ENCODE measurements around the gene RHPN2. TPM values are rescaled to one million over a fixed set of nuclear protein-coding genes. Genes with fewer than 3 reads are reported as not detected.
A peak's percentile ranks its signal among the peaks of the same experiment; 100 is the strongest.
"Not testable (repeated sequence)": the region's sequence is repeated elsewhere in the genome, so short reads cannot be mapped to it uniquely, and the experiment has no call there.

Gene RHPN2
- total RNA-seq, 2 experiments from 2014 or later, result 1.6 to 1.8 TPM

DNA sequence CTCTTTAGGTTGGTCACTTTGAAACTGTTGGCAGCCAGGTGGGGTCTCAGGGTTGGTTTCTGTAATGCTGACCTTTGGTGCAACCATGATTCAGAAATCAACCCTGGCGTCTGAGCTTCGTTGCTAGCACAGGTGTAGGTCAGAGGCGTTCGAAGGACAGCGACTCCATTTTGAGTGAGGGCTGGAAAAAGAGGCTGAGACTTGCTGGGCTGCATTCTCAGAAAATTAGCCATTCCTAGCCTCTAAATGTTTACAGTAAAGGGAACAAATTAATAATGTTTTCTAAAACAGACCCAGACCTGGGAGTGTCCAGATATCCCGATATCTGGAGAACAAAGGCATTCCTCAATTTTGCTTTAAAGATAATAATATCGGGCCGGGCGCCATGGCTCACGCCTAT is 29.2 kb downstream of the RHPN2 start:
- POLR2A ChIA-PET, result no interaction called here
- H3K36me3 Mint-ChIP-seq, result no peaks in the 10 kb centered on the region
- ATAC-seq (ENCODE audit: low read depth) (no peak), DNase-seq (no peak)
- no peaks in the 10 kb centered on the region for H3K9me3 Mint-ChIP-seq
- no peak overlapping the region for H3K27ac Mint-ChIP-seq
- no peaks in the 10 kb centered on the region for H3K27me3 Mint-ChIP-seq
- no peak overlapping the region for H3K4me3 Mint-ChIP-seq
- H3K4me1 Mint-ChIP-seq, result peaks cover 12% of the 10 kb centered on the region

DNA sequence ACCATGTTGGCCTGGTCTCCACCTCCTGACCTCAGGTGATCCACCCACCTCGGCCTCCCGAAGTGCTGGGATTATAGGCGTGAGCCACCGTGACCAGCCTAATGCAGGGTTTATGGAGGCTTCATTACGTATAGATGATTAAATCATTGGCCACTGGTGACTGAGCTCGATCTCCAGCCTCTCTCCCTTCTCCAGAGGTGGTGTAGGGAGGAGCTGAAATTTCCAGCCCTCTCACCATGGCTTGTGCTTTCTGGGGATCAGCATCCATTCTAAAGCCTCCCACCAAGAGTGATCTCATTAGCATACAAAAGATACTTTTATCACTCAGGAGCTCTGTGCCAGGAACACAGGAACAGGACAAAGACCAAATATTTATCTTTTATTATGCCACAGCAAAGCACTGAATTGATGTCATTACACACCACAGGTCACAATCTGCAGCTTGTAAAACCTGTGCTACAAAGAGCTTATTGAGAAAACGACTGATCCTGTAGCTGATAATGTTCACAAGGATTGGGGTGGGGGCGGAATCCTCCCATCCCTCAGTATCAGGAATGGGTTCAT is 32.4 kb downstream of the RHPN2 start:
- Mint-ChIP-seq H3K9me3 (peaks cover 5% of the 10 kb centered on the region), H3K27ac (no peak overlapping the region)
- POLR2A ChIA-PET, result no interaction called here

DNA sequence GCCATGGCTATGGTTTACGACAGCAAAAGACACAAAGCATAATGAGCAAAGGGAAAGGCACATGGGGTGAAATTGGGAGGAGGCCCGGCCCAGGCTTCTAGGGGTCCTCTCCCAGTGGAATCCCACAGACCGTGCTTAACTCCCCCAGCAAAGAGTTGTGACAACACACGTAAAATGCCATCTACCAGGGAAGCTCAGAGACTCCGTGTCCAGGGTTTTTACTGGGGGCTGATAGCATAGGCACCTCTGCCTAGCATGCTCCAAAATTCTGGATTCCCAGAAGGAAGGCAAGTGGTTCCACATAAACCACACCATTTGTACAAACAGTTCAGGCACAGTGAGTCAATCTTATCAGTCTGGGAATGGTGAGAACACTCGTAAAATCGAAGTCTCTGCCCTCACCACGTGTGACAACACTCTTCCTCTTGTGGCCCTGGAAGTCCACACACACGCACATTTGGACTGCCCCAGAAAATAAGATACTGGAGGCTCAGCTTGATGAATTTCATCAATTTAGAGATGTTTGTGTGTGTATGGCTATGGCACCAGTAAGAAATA is 34.9 kb downstream of the RHPN2 start:
- no peak for ATAC-seq (ENCODE audit: low read depth)
- POLR2A ChIA-PET, result no interaction called here
- Mint-ChIP-seq H3K4me3 (no peak overlapping the region), H3K27ac (no peak overlapping the region), H3K9me3 (peaks cover 5% of the 10 kb centered on the region), H3K27me3 (no peaks in the 10 kb centered on the region), H3K4me1 (no peaks in the 10 kb centered on the region), H3K36me3 (peaks cover 2% of the 10 kb centered on the region)
- DNase-seq, result no peak

More for the DNA sequence above, 32.4 kb downstream of the RHPN2 start:
- Mint-ChIP-seq H3K4me3 (no peak overlapping the region), H3K36me3 (peaks cover 2% of the 10 kb centered on the region), H3K4me1 (peaks cover 4% of the 10 kb centered on the region), H3K27me3 (no peaks in the 10 kb centered on the region)
- ATAC-seq (ENCODE audit: low read depth), result no peak
- no peak for DNase-seq

DNA sequence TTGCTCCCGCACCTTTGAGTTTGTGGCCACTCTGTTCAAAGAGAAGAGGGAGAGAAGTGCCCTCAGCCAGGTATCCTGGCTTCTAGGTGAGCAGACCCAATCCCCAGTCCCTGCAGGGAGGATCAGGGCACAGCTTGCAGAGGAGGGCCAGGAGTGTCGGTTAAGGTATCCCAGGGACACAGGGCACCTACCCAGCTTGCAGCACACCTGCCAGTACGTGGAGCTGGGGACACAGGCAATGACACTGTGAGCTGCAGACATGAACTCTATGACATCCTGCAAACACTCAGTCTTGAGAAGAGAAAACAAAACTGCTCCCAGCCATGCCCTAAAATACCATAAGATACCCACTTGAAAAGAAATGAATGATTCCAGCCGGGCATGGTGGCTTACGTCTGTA is 38.1 kb downstream of the RHPN2 start:
- ATAC-seq (ENCODE audit: low read depth); H3K9me3 Mint-ChIP-seq; POLR2A ChIA-PET; H3K4me3 Mint-ChIP-seq; H3K27me3 Mint-ChIP-seq; H3K27ac Mint-ChIP-seq; H3K4me1 Mint-ChIP-seq; H3K36me3 Mint-ChIP-seq; DNase-seq: not testable (repeated sequence)

DNA sequence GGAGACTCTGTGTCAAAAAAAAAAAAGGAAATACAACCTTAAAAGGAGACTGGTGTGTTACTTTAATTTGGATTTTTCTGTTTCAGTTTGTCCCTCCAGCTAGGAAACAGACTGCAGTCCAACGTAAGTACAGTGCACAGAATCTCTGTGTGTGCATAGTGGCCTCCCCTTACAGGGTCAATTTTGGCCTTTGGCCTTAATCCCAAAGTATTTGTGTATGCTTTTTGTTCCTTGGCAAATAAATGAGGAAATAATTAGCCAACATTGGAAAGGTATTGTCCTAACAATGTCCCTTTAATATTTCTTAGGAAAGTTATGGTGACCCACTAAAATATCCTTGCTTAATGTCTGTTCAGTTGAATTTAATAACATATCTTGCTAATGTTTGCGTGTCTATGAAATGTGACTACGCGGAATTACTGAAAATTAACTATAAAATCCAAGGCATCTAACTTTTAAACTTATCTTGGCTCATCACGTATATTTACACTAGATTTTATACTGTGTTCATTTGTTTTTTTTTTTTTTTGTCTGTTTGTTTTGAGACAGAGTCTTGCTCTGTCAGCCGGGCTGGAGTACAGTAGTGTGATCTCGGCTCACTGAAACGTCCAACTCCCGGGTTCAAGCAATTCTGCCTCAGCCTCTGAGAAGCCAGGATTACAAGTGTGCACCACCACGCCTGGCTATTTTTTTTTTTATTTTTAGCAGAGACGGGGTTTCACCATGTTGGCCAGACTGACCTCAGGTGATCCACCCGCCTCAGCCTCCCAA is 39.0 kb downstream of the RHPN2 start:
- H3K36me3 Mint-ChIP-seq; H3K4me1 Mint-ChIP-seq; H3K27ac Mint-ChIP-seq; H3K9me3 Mint-ChIP-seq; DNase-seq; H3K4me3 Mint-ChIP-seq; ATAC-seq (ENCODE audit: low read depth); H3K27me3 Mint-ChIP-seq: not testable (repeated sequence)
- POLR2A ChIA-PET, result interaction anchor here (0.6 kb wide), 1 partner anchor 752 kb away, joined by 3 read pairs; no protein-coding TSS in a partner anchor

DNA sequence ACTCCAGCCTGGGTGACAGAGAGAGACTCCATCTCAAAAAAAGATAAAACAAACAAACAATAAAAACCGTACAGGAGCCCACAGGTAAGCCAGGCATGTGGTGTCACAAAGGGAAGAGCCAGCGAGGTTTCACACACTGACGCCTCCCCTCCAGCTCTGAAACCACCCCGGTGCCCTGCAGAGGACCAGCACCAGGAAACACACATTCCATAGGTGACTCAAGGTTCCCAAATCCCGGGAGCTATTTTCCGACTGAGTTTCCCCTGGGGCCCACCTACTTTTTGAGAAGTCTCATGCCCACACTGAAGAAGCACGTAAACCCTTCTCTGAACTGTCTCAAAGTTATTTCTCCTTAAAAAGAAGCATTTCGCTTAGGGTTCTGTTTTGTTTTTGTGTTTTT is 40.3 kb downstream of the RHPN2 start:
- DNase-seq, result no peak
- Mint-ChIP-seq H3K27me3 (no peaks in the 10 kb centered on the region), H3K4me3 (no peak overlapping the region), H3K4me1 (no peaks in the 10 kb centered on the region), H3K9me3 (peaks cover 5% of the 10 kb centered on the region), H3K36me3 (peaks cover 2% of the 10 kb centered on the region), H3K27ac (no peak overlapping the region)
- no peak for ATAC-seq (ENCODE audit: low read depth)
- POLR2A ChIA-PET, result no interaction called here

DNA sequence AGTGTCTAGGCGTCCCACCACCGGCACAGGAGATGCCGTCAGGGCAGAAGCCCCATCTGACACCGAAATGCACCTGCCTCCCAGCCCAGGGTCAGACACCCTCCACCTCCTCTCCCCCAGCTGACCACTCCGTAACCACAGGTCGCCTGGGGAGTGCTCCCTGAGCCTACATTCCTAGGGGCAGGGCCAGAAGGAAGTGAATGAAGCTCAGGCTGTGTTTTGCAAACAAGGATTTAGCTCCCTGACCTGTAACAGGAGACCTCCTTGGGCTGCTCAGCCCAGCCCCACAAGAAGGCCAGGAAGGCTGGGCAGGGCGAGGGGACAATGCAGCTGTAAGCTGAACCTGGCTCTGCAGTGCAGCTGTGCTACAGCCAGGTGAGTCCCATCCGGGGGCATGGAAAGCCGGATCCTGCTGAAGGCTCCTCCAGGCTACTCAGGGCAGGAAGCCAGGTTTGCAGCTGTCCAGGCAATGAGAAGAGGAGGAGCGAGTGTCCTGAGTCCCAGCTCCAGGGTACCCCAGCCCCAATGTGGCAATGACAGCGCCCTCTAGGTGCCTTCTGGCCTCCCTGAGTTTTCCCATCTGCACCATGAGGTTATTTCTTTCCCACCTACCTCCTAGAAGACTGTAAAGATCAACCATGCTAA is 42.1 kb downstream of the RHPN2 start:
- Mint-ChIP-seq H3K36me3 (no peaks in the 10 kb centered on the region), H3K9me3 (no peaks in the 10 kb centered on the region), H3K4me1 (no peaks in the 10 kb centered on the region), H3K27me3 (no peaks in the 10 kb centered on the region), H3K4me3 (no peak overlapping the region), H3K27ac (no peak overlapping the region)
- POLR2A ChIA-PET, result no interaction called here
- DNase-seq (no peak), ATAC-seq (ENCODE audit: low read depth) (no peak)

DNA sequence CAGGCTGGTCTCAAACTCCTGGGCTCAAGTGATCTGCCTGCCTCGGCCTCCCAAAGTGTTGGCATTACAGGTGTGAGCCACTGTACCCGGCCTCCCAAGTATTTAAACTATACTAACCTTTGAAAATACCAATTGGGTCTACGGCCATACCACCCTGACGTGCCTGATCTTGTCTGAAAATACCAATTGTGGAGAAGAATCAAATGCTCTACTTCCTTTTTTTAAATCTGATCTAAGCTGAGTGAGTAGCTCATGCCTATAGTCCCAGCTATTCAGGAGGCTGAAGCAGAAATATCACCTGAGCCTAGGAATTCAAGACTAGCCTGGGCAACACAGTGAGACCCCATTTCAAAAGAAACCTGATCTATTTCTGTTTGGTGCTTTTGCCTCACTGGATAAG is 53.8 kb downstream of the RHPN2 start:
- DNase-seq; H3K36me3 Mint-ChIP-seq; ATAC-seq (ENCODE audit: low read depth); POLR2A ChIA-PET; H3K9me3 Mint-ChIP-seq; H3K27ac Mint-ChIP-seq; H3K4me3 Mint-ChIP-seq; H3K27me3 Mint-ChIP-seq; H3K4me1 Mint-ChIP-seq: not testable (repeated sequence)

DNA sequence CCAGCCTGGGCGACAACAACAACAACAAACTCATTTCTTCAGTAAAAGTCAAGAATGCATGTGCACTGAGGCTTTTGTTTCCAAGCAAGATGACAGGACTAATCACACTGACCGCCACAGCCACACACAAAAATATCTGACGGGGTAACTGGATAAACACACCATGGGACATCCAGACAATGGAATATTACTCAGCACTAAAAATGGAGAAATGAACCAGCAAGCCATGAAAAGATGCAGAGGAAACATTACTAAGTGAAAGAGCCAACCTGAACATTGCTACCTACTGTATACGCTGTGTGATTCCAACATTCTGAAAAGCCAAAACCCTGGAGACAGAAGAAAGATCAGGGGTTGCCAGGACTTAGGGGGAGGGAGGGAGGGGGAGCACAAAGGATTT is 56.0 kb downstream of the RHPN2 start:
- peaks cover 2% of the 10 kb centered on the region for H3K27me3 Mint-ChIP-seq

DNA sequence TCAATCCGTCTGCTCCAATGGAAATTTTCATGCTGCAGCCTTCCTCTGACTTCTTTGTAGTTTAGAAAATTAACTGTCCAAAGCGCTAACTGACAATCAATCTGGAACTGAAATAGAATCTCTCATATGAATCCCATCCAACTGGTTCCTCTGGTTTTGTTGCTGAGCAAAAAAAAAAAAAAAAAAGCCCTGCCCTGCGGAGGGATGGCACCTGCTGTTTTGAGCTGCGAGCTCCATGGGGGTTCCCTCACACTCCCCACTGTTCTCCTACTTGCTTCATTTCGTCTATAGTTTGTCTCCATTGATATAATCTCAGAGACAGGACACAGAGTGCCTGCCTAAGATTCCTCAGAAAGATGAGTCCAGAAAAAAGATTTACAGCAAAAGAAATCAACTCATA is 59.2 kb downstream of the RHPN2 start:
- Mint-ChIP-seq H3K36me3 (no peaks in the 10 kb centered on the region), H3K4me3 (no peak overlapping the region), H3K4me1 (peaks cover 4% of the 10 kb centered on the region), H3K27me3 (peaks cover 2% of the 10 kb centered on the region), H3K27ac (no peak overlapping the region), H3K9me3 (no peaks in the 10 kb centered on the region)
- no peak for DNase-seq
- POLR2A ChIA-PET, result no interaction called here
- ATAC-seq (ENCODE audit: low read depth), result no peak

More for the DNA sequence above, 56.0 kb downstream of the RHPN2 start:
- POLR2A ChIA-PET, result interaction anchor here (0.7 kb wide), 1 partner anchor 11 kb away, joined by 5 read pairs; no protein-coding TSS in a partner anchor
- Mint-ChIP-seq H3K4me1 (no peaks in the 10 kb centered on the region), H3K27ac (no peak overlapping the region), H3K36me3 (no peaks in the 10 kb centered on the region), H3K9me3 (no peaks in the 10 kb centered on the region), H3K4me3 (no peak overlapping the region)
- ATAC-seq (ENCODE audit: low read depth) (no peak), DNase-seq (no peak)

DNA sequence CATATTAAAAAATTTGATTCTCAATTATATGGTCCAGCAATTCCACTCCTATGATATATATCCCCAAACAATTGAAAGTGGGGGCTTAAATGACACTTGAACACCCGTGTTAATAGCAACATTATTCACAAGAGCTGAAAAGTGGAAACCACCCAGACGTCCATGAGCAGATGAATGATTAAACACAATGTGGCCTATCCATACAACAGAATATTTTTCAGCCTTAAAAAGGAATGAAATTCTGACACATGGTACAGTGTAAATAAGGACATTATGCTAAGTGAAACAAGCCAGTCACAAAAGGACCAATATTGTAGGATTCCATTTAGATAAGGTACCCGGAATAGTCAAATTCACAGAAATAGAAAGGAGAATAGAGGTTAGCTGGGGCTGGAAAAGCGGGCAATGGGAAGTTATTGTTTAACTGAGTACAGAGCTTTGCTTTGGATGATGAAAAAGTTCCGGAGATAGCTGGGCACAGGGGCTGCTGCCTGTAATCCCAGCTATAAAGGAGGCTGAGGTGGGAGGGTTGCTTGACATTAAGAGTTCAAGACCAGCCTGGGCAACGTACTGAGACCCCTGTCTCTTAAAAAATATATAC is 61.2 kb downstream of the RHPN2 start:
- H3K4me3 Mint-ChIP-seq; H3K36me3 Mint-ChIP-seq; H3K27ac Mint-ChIP-seq; DNase-seq; H3K9me3 Mint-ChIP-seq; POLR2A ChIA-PET; ATAC-seq (ENCODE audit: low read depth); H3K27me3 Mint-ChIP-seq: not testable (repeated sequence)
- peaks cover 11% of the 10 kb centered on the region for H3K4me1 Mint-ChIP-seq

DNA sequence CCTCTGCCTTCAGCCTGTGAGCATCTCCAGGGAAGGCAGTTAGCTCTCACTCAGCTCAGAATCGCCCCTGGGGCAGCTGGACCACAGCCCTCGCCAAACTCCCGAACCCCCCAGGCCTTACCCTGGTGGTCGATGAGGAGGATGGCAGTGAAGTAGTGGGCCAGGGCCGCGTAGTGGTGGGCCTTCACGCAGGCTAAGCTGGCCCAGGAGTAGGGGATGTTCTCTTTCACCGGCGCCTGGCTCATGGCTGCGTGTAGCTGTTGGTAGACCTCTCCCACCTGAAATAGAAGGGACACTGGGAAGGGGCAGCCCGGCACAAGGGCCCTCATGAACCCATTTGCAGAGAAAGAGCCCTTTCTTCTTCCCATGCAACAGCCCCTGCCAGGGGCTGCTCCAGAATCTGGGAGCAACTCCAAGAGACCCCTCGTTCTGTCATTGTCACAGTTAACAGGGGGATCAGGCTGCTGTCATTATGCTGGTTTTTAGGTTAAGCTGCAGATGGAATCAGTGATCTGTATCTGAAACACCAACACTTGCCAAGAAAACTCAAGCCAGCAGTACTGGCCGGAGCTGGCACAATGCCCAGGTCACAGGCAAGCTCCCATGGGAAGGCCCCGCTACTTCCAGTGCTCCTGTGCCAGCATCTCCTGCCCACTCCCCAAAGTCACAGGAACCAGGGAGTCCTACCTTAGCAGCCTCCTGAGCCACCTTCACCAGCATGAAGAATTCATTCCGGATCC is 62.4 kb downstream of the RHPN2 start:
- H3K4me1 Mint-ChIP-seq, result peaks cover 14% of the 10 kb centered on the region
- H3K27ac Mint-ChIP-seq; H3K4me3 Mint-ChIP-seq; DNase-seq; H3K36me3 Mint-ChIP-seq; POLR2A ChIA-PET; H3K27me3 Mint-ChIP-seq; H3K9me3 Mint-ChIP-seq; ATAC-seq (ENCODE audit: low read depth): not testable (repeated sequence)

DNA sequence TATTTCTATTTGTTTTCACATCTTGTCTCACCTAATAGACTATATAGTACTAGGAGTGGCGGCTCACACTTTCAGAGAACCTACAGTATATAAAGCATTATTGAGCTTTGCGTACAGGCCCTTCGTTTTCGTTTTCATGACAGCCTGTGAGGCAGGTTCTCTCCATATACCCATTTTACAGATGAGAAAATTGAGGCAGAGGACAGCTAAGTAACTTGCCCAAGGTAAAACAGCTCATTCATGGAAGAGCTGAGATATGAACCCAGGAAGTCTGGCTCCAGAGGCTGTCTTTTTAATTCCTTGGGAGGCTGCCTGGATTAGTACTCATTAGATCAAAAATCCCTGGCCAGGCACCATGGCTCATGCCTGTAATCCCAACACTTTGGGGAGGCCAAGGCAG is 63.8 kb downstream of the RHPN2 start:
- H3K9me3 Mint-ChIP-seq, result no peaks in the 10 kb centered on the region
- POLR2A ChIA-PET, result no interaction called here

More for the DNA sequence above, 63.8 kb downstream of the RHPN2 start:
- H3K4me3 Mint-ChIP-seq, result peak overlapping the region; percentile 62
- peaks cover 1% of the 10 kb centered on the region for H3K36me3 Mint-ChIP-seq
- H3K4me1 Mint-ChIP-seq, result peaks cover 14% of the 10 kb centered on the region
- DNase-seq (no peak), ATAC-seq (ENCODE audit: low read depth) (no peak)
- H3K27ac Mint-ChIP-seq, result peak overlapping the region; percentile 82
- H3K27me3 Mint-ChIP-seq, result peaks cover 2% of the 10 kb centered on the region

Measured in activated naive CD8-positive, alpha-beta T cell treated with anti-CD3 and anti-CD28 coated beads, Interleukin-2, amount 10 ng/mL, durations not matched to agents 7 days and 5 days (primary cell).